ENCODE data around the gene AMTN. TPM values are rescaled to one million over a fixed set of nuclear protein-coding genes. Genes with fewer than 3 reads are reported as not detected.

Gene AMTN
- polyA plus RNA-seq, 1 of the 3 experiments (the other 2 are of a cell fraction) = not detected

- WGBS (ENCODE audit: low lambda C conversion rate) = 41% methylated on average over 7 of the region's 7 CpGs
- Histone ChIP-seq H3K9me2 (no peaks in the 10 kb centered on the region), H3F3A (replicated peaks; ENCODE audit: insufficient read depth) (no peaks in the 10 kb centered on the region), H4K20me1 (ENCODE audit: insufficient read depth) (no peaks in the 10 kb centered on the region), H3K27me3 (ENCODE audit: insufficient read depth) (no peaks in the 10 kb centered on the region; the same call in 1 of the 2 replicates), H3K4me3 (ENCODE audit: low read depth in 2 of 2, low read length in 1 of 2) (no peak overlapping the region), H2AFZ (ENCODE audit: low read depth) (no peak overlapping the region), H3K4me2 (no peak overlapping the region), H3K4me1 (ENCODE audit: control insufficient read depth in 1 of 2, insufficient read depth in 2 of 2, low read depth in 1 of 2, low read length in 1 of 2) (no peaks in the 10 kb centered on the region), H3K27ac (ENCODE audit: low read depth in 2 of 2, low read length in 1 of 2) (no peak overlapping the region), H3K79me2 (ENCODE audit: insufficient read depth) (no peaks in the 10 kb centered on the region), H3K36me3 (replicated peaks in 1 of 2; ENCODE audit: control insufficient read depth in 1 of 2, insufficient read depth in 2 of 2, low read length in 1 of 2) (no peaks in the 10 kb centered on the region), H3K9ac (no peak overlapping the region), H3K9me3 (no peaks in the 10 kb centered on the region)
- ChIA-PET CTCF (interaction anchor here (1.1 to 1.5 kb wide), 2 partner anchors 16 to 38 kb away, joined by 3 to 5 read pairs; no protein-coding TSS in a partner anchor), POLR2A (no interaction called here)
- DNase-seq = no peak
- TF ChIP-seq USF1 (IDR thresholded peaks at IDR 0.05; ENCODE audit: borderline replicate concordance, low read depth) (no peak), CTCF (IDR thresholded peaks at IDR 0.05) (no peak), REST (IDR thresholded peaks at IDR 0.05; ENCODE audit: low read depth, low read length) (no peak), FOSL2 (IDR thresholded peaks at IDR 0.05; ENCODE audit: borderline replicate concordance, low read depth) (no peak), ELF1 (IDR thresholded peaks at IDR 0.05) (no peak), EP300 (IDR thresholded peaks at IDR 0.05; ENCODE audit: borderline replicate concordance in 1 of 2, low read depth in 1 of 2, low read length in 1 of 2) (no peak)
These were observed 4.3 kb downstream of the AMTN start for GRCh38 chr4:70522626-70523025.

GRCh38 chr4:70530997-70531396 is 12.6 kb downstream of the AMTN start:
- no peak overlapping the region for H3K27ac ChIP-seq (ENCODE audit: low read depth in 2 of 2, low read length in 1 of 2)
- no peaks in the 10 kb centered on the region for H3K9me3 ChIP-seq
- H3K4me2 ChIP-seq = no peak overlapping the region
- H3K79me2 ChIP-seq (ENCODE audit: insufficient read depth) = no peaks in the 10 kb centered on the region
- H3K36me3 ChIP-seq (replicated peaks in 1 of 2; ENCODE audit: control insufficient read depth in 1 of 2, insufficient read depth in 2 of 2, low read length in 1 of 2) = no peaks in the 10 kb centered on the region
- no peak overlapping the region for H3K4me3 ChIP-seq (ENCODE audit: low read depth in 2 of 2, low read length in 1 of 2)
- H3K4me1 ChIP-seq (ENCODE audit: control insufficient read depth in 1 of 2, insufficient read depth in 2 of 2, low read depth in 1 of 2, low read length in 1 of 2) = no peaks in the 10 kb centered on the region
- POLR2A ChIA-PET = no interaction called here
- no peaks in the 10 kb centered on the region for H3F3A ChIP-seq (replicated peaks; ENCODE audit: insufficient read depth)
- no peaks in the 10 kb centered on the region for H3K9me2 ChIP-seq
- no peak overlapping the region for H2AFZ ChIP-seq (ENCODE audit: low read depth)
- H4K20me1 ChIP-seq (ENCODE audit: insufficient read depth) = no peaks in the 10 kb centered on the region
- WGBS (ENCODE audit: low lambda C conversion rate) = 11% methylated on average over 5 of the region's 5 CpGs
- TF ChIP-seq MAX (IDR thresholded peaks at IDR 0.05; ENCODE audit: low read depth) = no peak
- no peak for TF ChIP-seq TCF12 (IDR thresholded peaks at IDR 0.05)
- CTCF ChIA-PET = no interaction called here
- no peak overlapping the region for H3K9ac ChIP-seq
- no peak for DNase-seq
- no peaks in the 10 kb centered on the region; the same call in 1 of the 2 replicates for H3K27me3 ChIP-seq (ENCODE audit: insufficient read depth)
